Uterus (tissue), 4 donors: Measurements from ENCODE around the gene GSG1L. TPM values are rescaled to one million over a fixed set of nuclear protein-coding genes. Genes with fewer than 3 reads are reported as not detected.

Experiments
- DNase-seq, 2 donors: peaks; one replicate each; pipeline ENCODE4 v3.0.0-alpha.2; 2019 to 2020
- H3K27ac ChIP-seq, 2 donors: fragments of 200-600 bp; sonication (generic); 1 replicate in 1 of 2; 2 replicates in 1 of 2; pipeline ENCODE4 v1.5.1; 2016 to 2018
- H3K27me3 ChIP-seq, 2 donors: fragments of 200-600 bp; sonication (generic); one replicate each; pipeline ENCODE4 v1.5.1; 2018 to 2019; ENCODE audit warnings: control low read depth in 1 of 2
- H3K36me3 ChIP-seq, 2 donors: fragments of 200-600 bp; sonication (generic); one replicate each; pipeline ENCODE4 v1.5.1; 2019; ENCODE audit warnings: control low read depth in 1 of 2
- H3K4me1 ChIP-seq, 2 donors: fragments of 200-600 bp; sonication (generic); one replicate each; pipeline ENCODE4 v1.5.1; 2018 to 2019; ENCODE audit warnings: control low read depth in 1 of 2
- H3K4me3 ChIP-seq, 2 donors: fragments of 200-600 bp; sonication (generic); 1 replicate in 1 of 2; 2 replicates in 1 of 2; pipeline ENCODE4 v1.5.1; 2018 to 2019; ENCODE audit warnings: mild to moderate bottlenecking in 1 of 2
- H3K9me3 ChIP-seq, 2 donors: fragments of 200-600 bp; sonication (generic); one replicate each; pipeline ENCODE4 v1.5.1; 2019; ENCODE audit warnings: control low read depth in 1 of 2
- CTCF ChIP-seq, 4 experiments: fragments of 200-600 bp in 2 of 4; fragments of 450-650 bp in 2 of 4; sonication (generic) in 2 of 4; IDR thresholded peaks; one replicate each; pipeline ENCODE4 v1.5.1; 2016 to 2019; ENCODE audit warnings: antibody characterized with exemption in 4 of 4, mild to moderate bottlenecking in 2 of 4, moderate library complexity in 1 of 4
- POLR2A ChIP-seq, 2 donors: fragments of 450-650 bp; IDR thresholded peaks; one replicate each; pipeline ENCODE4 v1.6.1; 2016; ENCODE audit warnings: antibody characterized with exemption in 2 of 2, mild to moderate bottlenecking in 1 of 2, moderate library complexity in 1 of 2
- intact Hi-C: fragments of 100-400 bp; cut with DNase I; formaldehyde crosslinking; loops from one replicate; pipeline ENCODE4 v1.15.1; 2023; ENCODE audit warnings: low total_unique reads
- total RNA-seq, 4 donors: library from RNA; depleted of rRNA in 3 of 4; stranded (reverse); fragments of >200 nt in 3 of 4; gene quantifications; one replicate each; pipeline versions ENCODE4 v1.1.0 to v1.2.4, GENCODE V29; 2014 to 2023
- donor health status: DM: yes; HTN: yes; CAD: no.

The GSG1L gene
- total RNA-seq, 4 donors from 2014 or later, result 0.24 to 0.35 TPM; not detected in 2

GRCh38 chr16:27993587-27993986 lies 69.9 kb downstream of the GSG1L start:
- Histone ChIP-seq H3K9me3 (no peaks in the 10 kb centered on the region), H3K4me3 (no peak overlapping the region), H3K36me3 (no peaks in the 10 kb centered on the region), H3K27ac (no peak overlapping the region), H3K4me1 (no peaks in the 10 kb centered on the region), H3K27me3 (no peaks in the 10 kb centered on the region)
- intact Hi-C loops, result no loop called here
- no peak for DNase-seq
- TF ChIP-seq CTCF (IDR thresholded peaks at IDR 0.05) (no peak), POLR2A (IDR thresholded peaks at IDR 0.05) (no peak)

- intact Hi-C loops, result no loop called here
These were observed 71.6 kb downstream of the GSG1L start for GRCh38 chr16:27991876-27992275.

GRCh38 chr16:27985981-27986380 lies 77.5 kb downstream of the GSG1L start:
- no peak for DNase-seq
- H3K27me3 ChIP-seq, result no peaks in the 10 kb centered on the region
- no peaks in the 10 kb centered on the region for H3K9me3 ChIP-seq
- intact Hi-C loops, result no loop called here
- no peaks in the 10 kb centered on the region for H3K4me1 ChIP-seq
- H3K27ac ChIP-seq, result no peak overlapping the region
- H3K36me3 ChIP-seq, result no peaks in the 10 kb centered on the region
- H3K4me3 ChIP-seq, result no peak overlapping the region
- TF ChIP-seq POLR2A (IDR thresholded peaks at IDR 0.05) (no peak), CTCF (IDR thresholded peaks at IDR 0.05) (no peak)

More at GRCh38 chr16:27991876-27992275, 71.6 kb downstream of the GSG1L start:
- no peak overlapping the region for H3K27ac ChIP-seq
- no peaks in the 10 kb centered on the region for H3K36me3 ChIP-seq
- TF ChIP-seq CTCF (IDR thresholded peaks at IDR 0.05), result no peak
- TF ChIP-seq POLR2A (IDR thresholded peaks at IDR 0.05), result no peak
- no peaks in the 10 kb centered on the region for H3K4me1 ChIP-seq
- no peak overlapping the region for H3K4me3 ChIP-seq
- no peaks in the 10 kb centered on the region for H3K27me3 ChIP-seq
- DNase-seq, result no peak
- H3K9me3 ChIP-seq, result no peaks in the 10 kb centered on the region

- intact Hi-C loops, result no loop called here
- no peak for DNase-seq
- Histone ChIP-seq H3K4me1 (no peaks in the 10 kb centered on the region), H3K9me3 (no peaks in the 10 kb centered on the region), H3K36me3 (no peaks in the 10 kb centered on the region), H3K27ac (no peak overlapping the region), H3K4me3 (no peak overlapping the region), H3K27me3 (no peaks in the 10 kb centered on the region)
- TF ChIP-seq POLR2A (IDR thresholded peaks at IDR 0.05) (no peak), CTCF (IDR thresholded peaks at IDR 0.05) (no peak)
These were observed 79.4 kb downstream of the GSG1L start for GRCh38 chr16:27984121-27984520.

GRCh38 chr16:27983244-27983643 lies 80.3 kb downstream of the GSG1L start:
- Histone ChIP-seq H3K27ac (no peak overlapping the region), H3K27me3 (no peaks in the 10 kb centered on the region), H3K9me3 (no peaks in the 10 kb centered on the region), H3K4me3 (no peak overlapping the region), H3K4me1 (no peaks in the 10 kb centered on the region), H3K36me3 (no peaks in the 10 kb centered on the region)
- intact Hi-C loops, result no loop called here
- DNase-seq, result no peak
- no peak for TF ChIP-seq CTCF (IDR thresholded peaks at IDR 0.05)
- TF ChIP-seq POLR2A (IDR thresholded peaks at IDR 0.05), result no peak
